Measurements from ENCODE around the gene AXIN2. TPM values are rescaled to one million over a fixed set of nuclear protein-coding genes. Genes with fewer than 3 reads are reported as not detected.
"Not testable (repeated sequence)": the region's sequence is repeated elsewhere in the genome, so short reads cannot be mapped to it uniquely, and the experiment has no call there.

Gene AXIN2
- total RNA-seq, 1 experiment from 2014 or later = 1.2 TPM

DNA sequence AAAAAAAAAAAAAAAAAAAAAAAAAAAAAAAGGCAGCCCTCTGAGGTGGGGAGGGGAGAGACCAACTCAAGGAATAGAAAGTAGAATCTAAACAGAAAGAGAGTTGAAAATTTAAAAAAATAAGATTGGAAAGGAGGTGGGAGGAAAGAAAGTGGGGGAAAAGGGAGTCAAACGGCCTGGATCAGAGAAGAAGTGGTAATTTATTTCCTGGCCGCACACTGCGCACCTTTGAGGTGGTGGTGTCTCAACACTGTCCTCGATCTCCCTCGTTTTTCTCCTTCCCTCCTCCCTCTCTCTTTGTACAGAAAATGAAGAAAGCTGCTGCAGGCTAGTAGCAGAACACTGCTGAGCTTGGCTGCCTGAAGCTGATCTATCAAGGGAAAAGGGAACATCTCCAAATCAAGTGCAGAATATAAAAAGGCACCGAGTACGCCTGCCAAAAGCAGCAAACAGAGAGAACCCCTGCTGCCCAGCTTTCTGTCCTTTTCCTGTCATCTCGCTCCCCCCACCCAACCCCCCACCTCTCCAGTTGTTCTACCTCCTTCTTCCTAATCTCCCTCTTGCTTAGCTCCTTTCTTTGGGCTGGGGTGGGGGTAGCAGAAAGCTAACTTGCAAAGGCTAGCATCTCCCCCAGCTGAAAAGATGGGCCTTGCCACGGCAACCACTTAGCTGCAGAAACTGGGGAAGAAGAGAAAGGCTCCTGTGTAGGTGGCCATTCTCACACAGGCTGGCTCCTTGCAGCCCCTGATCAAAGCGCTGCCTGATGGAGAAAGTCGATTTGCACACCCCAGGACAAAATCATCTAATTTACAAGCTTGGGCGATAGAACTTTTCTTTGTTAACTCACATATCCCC, 22.5 kb downstream of the AXIN2 start:
- DNase-seq (ENCODE audit: low read depth) = no peak

- no peak for DNase-seq (ENCODE audit: low read depth)
Measured at GRCh38 chr17:65537845-65538674, 23.4 kb downstream of the AXIN2 start.

- no peak for DNase-seq (ENCODE audit: low read depth)
Measured at GRCh38 chr17:65537343-65537844, 24.1 kb downstream of the AXIN2 start.

GRCh38 chr17:65536573-65537342, 24.7 kb downstream of the AXIN2 start:
- DNase-seq (ENCODE audit: low read depth) = no peak

- no peak for DNase-seq (ENCODE audit: low read depth)
Measured at GRCh38 chr17:65535777-65536572, 25.5 kb downstream of the AXIN2 start.

DNA sequence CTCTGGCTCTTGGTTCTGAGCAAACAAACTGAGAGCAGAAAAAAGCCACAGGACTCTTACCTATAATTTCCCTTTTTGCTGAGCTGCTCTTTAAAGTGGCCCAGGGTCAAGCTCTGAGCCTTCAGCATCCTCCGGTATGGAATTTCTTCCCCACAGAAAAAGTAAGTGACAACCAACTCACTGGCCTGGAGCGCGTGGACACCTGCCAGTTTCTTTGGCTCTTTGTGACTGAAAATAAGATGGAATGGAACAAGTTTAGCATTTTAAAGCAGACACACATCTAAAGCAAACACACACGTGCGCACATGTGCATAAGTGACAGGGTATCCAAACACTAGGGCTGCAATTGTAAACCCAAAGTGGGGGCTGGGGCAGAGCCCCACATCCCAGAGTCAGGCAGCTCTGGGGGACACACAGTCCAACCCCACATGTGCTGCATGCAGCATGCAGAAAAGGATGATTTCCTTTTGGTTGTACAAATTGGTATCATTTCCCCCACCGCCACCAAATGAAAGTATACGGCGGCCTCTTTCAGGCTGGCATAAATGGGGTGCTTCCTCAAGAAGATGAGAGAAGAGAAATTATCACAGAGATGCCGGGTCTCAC, 27.5 kb downstream of the AXIN2 start:
- DNase-seq (ENCODE audit: low read depth) = no peak

DNA sequence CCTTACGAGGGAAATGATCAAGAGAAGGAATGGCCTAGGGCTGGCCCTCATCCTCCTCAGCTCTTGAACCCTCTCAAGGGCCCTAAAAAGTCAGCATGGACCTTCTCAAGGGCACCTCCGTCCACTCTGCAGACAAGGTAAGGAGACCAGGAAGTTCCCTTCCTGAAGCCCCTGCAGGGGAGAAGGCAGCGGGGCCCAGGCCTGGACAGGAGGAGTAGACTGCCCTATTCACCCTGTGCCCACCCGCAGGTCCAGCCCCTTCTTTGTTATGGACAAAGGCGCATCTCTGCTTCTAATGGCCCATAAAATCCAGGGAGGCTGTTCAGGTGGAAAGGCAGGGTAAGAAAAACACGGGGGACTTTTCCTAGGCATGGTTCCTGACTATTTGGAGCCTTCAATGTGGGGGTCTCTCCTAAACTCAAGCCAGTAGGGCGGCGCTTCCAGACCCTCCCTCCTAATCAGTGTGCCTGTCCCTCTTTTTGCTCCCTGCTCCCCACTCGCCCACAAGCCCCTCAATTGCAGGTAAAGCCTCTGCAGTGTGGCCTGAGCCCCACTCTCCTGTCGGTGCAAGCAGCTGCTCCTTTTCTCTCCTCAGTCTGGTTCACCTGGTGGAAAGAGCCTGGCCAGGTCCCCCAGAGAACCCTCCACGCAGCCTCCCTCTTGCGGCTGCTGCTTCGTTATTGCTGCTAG, 28.2 kb downstream of the AXIN2 start:
- DNase-seq (ENCODE audit: low read depth) = no peak

- DNase-seq (ENCODE audit: low read depth) = no peak
Measured at GRCh38 chr17:65532101-65532890, 29.2 kb downstream of the AXIN2 start.

DNA sequence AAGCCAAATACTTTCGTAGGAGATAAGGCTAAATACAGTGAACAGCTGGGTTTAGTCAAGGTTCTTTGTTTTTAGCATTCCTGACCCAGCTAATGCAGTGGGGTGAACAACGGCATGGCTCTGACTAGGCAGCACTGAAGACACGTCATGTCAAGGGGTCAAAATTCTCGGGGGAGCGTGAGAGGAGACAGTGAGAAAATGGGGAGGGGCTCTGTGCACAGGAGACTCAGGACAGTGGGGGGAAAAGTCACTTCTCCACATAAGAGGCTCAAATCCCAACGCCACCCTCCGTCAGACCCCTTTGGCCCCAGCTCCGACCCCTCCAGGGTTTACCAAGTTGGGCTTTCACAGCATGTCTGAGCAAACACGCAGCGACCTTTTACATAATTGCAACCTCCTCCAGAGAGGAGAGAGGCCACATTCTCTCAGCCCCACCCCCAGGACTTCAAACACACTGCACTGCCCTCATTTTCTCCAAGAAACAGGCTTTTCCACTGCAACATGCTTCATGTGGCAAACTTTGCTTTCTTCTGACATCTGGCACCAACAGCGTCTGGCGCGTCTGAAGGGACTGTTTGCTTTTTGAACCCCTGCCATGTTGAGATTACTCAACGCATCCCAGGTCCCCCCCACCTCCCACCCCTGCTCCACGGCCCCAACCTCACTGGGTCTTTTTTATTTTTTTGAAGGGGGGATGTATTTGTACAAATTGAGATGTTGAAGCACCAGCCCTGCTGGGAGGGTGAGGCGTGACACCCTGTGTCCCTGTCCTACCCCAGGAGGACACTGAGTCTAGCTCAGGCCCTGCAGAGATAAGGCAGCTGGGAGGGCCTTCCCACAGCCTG, 30.0 kb downstream of the AXIN2 start:
- DNase-seq (ENCODE audit: low read depth) = no peak

GRCh38 chr17:65530523-65531255, 30.8 kb downstream of the AXIN2 start:
- DNase-seq (ENCODE audit: low read depth) = no peak

DNA sequence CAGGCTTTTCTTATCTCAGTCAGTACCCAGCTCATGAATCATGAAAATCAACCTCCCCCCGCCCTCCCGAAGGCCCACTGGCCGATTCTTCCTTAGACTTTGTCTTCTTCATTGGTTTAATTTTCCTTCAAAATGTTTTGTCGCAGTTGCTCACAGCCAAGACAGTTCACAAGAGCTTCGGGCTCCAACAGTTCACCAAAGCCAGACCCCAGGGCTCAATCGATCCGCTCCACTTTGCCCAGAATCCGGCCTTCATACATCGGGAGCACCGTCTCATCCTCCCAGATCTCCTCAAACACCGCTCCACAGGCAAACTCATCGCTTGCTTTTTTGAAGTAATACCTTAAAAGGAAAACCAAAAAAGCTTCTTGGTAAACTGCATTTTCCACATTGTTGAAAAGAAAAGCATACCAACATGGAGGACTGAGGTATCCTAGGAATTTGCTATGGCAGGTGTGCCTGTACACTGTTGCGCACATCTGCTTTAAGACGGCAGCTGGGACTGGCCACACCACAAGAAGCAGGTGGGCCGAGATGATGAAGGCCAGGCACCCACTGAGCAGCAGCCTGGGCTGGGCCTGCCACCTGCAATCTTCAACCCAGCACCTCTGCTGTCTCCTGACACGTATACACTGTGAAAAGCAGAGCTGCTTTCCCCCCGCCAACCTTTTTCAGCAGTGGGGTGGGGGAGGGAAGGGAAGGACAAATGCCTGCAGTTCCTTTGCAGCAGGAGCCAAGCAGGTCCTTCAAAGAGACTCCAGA, 31.5 kb downstream of the AXIN2 start:
- DNase-seq (ENCODE audit: low read depth) = no peak

- DNase-seq (ENCODE audit: low read depth) = no peak
Measured at GRCh38 chr17:65529040-65529633, 32.3 kb downstream of the AXIN2 start.

DNA sequence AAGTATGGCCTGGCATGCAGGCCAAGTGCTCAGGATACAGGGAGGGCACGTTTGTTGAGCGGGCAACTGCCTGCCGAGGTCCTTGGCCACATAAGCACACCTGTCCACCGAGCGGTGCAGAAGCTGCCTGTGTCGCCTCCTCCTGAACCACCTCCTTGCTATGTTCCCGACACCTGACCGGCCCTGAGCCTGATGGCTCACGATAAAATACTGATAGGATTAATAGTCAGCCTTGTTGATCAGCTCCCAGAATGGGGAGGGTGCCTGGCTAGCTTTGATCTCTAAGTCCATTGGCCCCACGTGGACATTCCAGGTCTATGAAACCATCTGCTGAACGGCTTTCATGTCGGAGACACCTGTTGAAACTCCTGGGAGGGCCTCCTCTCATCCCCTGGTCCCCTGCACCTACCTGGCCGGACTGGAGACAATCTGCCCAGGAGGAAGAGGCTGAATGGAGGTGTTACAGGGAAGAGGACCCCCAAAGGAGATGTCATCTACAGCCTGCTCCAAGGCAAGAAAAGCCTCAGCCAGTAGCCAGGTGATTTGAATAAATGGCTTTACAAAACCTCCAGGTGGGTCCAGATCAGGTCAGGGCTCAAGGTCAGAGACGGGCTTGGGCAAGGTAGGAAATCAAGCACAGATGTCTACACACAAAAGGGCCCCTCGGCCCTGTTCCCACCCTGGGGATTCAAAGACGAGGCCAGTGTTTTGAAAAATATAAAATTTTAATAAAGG, 33.4 kb downstream of the AXIN2 start:
- DNase-seq (ENCODE audit: low read depth) = no peak

DNA sequence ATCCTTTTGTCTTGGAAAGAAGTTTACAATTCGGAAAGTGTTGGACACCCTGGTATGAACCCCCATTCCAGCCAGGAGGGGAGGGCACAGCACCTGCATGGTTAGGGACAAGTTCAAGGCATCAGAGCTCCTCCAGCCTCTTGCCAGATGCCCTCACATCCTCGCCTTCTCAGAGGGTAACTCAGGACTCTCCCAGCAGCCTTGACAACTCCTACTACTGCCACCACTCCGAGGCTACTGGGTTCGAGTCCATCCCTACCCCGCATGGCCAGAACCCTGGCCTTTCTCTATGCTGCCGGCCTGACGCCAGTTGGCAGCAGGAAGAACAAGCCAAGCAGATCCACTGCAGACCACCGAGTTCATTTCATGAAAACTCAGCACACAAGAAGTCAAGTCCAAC, 34.1 kb downstream of the AXIN2 start:
- DNase-seq (ENCODE audit: low read depth) = no peak

DNA sequence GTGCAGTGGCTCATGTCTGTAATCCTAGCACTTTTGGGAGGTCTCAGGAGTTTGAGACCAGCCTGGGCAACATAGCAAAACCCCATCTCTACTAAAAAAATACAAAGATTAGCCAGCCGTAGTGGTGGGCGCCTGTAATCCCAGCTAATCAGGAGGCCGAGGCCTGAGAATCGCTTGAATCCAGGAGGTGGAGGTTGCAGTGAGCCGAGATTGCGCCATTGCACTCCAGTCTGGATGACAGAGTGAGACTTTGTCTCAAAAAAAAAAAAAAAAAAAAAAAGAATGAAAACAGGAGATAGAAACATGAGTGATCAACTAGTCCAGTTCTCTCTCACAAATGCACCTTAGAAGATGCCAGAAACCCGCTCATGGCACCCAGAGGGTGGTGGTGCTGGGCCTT, 34.6 kb downstream of the AXIN2 start:
- not testable (repeated sequence) for DNase-seq (ENCODE audit: low read depth)
